ENCODE data around the gene PIGR. TPM values are rescaled to one million over a fixed set of nuclear protein-coding genes. Genes with fewer than 3 reads are reported as not detected.
A peak's percentile ranks its signal among the peaks of the same experiment; 100 is the strongest.

The PIGR gene
- total RNA-seq, 1 donor from 2014 or later = not detected

GRCh38 chr1:206912445-206913095, 33.7 kb downstream of the PIGR start:
- TF ChIP-seq CTCF (IDR thresholded peaks at IDR 0.05; ENCODE audit: unreplicated experiment) = peak; percentile 90
- DNase-seq (ENCODE audit: low spot score) = peak; percentile 67
- Mint-ChIP-seq H3K4me3 (ENCODE audit: unreplicated experiment) (no peak overlapping the region), H3K36me3 (ENCODE audit: low read depth, unreplicated experiment) (no peaks in the 10 kb centered on the region), H3K9me3 (ENCODE audit: unreplicated experiment) (no peaks in the 10 kb centered on the region), H3K4me1 (ENCODE audit: unreplicated experiment) (peaks cover 9% of the 10 kb centered on the region), H3K27me3 (ENCODE audit: unreplicated experiment) (peaks cover 9% of the 10 kb centered on the region), H3K27ac (ENCODE audit: unreplicated experiment) (no peak overlapping the region)

- H3K4me3 Mint-ChIP-seq (ENCODE audit: unreplicated experiment) = no peak overlapping the region
- DNase-seq (ENCODE audit: low spot score) = peak; percentile 30
- H3K27ac Mint-ChIP-seq (ENCODE audit: unreplicated experiment) = no peak overlapping the region
- TF ChIP-seq CTCF (IDR thresholded peaks at IDR 0.05; ENCODE audit: unreplicated experiment) = peak; percentile 94
- H3K9me3 Mint-ChIP-seq (ENCODE audit: unreplicated experiment) = no peaks in the 10 kb centered on the region
- peaks cover 9% of the 10 kb centered on the region for H3K27me3 Mint-ChIP-seq (ENCODE audit: unreplicated experiment)
- H3K4me1 Mint-ChIP-seq (ENCODE audit: unreplicated experiment) = peaks cover 13% of the 10 kb centered on the region
- H3K36me3 Mint-ChIP-seq (ENCODE audit: low read depth, unreplicated experiment) = no peaks in the 10 kb centered on the region
Observed at GRCh38 chr1:206911064-206911663, 35.1 kb downstream of the PIGR start.

GRCh38 chr1:206909883-206910318, 36.4 kb downstream of the PIGR start:
- H3K27ac Mint-ChIP-seq (ENCODE audit: unreplicated experiment) = peak overlapping the region; percentile 22
- peak overlapping the region; percentile 68 for H3K4me3 Mint-ChIP-seq (ENCODE audit: unreplicated experiment)
- H3K4me1 Mint-ChIP-seq (ENCODE audit: unreplicated experiment) = peaks cover 20% of the 10 kb centered on the region
- DNase-seq (ENCODE audit: low spot score) = peak; percentile 8
- H3K9me3 Mint-ChIP-seq (ENCODE audit: unreplicated experiment) = no peaks in the 10 kb centered on the region
- H3K27me3 Mint-ChIP-seq (ENCODE audit: unreplicated experiment) = peaks cover 13% of the 10 kb centered on the region
- no peak for TF ChIP-seq CTCF (IDR thresholded peaks at IDR 0.05; ENCODE audit: unreplicated experiment)
- no peaks in the 10 kb centered on the region for H3K36me3 Mint-ChIP-seq (ENCODE audit: low read depth, unreplicated experiment)

- H3K27ac Mint-ChIP-seq (ENCODE audit: unreplicated experiment) = no peak overlapping the region
- peaks cover under 1% of the 10 kb centered on the region for H3K36me3 Mint-ChIP-seq (ENCODE audit: low read depth, unreplicated experiment)
- TF ChIP-seq CTCF (IDR thresholded peaks at IDR 0.05; ENCODE audit: unreplicated experiment) = no peak
- H3K27me3 Mint-ChIP-seq (ENCODE audit: unreplicated experiment) = peaks cover 9% of the 10 kb centered on the region
- H3K4me3 Mint-ChIP-seq (ENCODE audit: unreplicated experiment) = peak overlapping the region; percentile 82
- peaks cover 25% of the 10 kb centered on the region for H3K4me1 Mint-ChIP-seq (ENCODE audit: unreplicated experiment)
- no peaks in the 10 kb centered on the region for H3K9me3 Mint-ChIP-seq (ENCODE audit: unreplicated experiment)
- peak; percentile 57 for DNase-seq (ENCODE audit: low spot score)
Observed at GRCh38 chr1:206909161-206909882, 36.9 kb downstream of the PIGR start.

Data from endothelial cell (in vitro differentiated cells).